T-helper 1 cell treated with Interleukin-12 subunit alpha and Interleukin-12 subunit beta and Interleukin-4 antibody, amounts not matched to agents 30 μg/mL and 1 μg/mL, for 36 hours (primary cell): Measurements from ENCODE around the gene LGALS3BP.

Source experiments
- H3K27ac Mint-ChIP-seq: one replicate; pipeline ENCODE4 v1.8.0; 2021; ENCODE audit warnings: mild to moderate bottlenecking, mixed read lengths
- H3K27me3 Mint-ChIP-seq: one replicate; pipeline ENCODE4 v1.8.0; 2021; ENCODE audit warnings: low read depth, mixed read lengths
- H3K36me3 Mint-ChIP-seq: one replicate; pipeline ENCODE4 v1.8.0; 2021; ENCODE audit warnings: low read depth, mixed read lengths
- H3K4me1 Mint-ChIP-seq: one replicate; pipeline ENCODE4 v1.8.0; 2021; ENCODE audit warnings: low read depth, mixed read lengths
- H3K4me3 Mint-ChIP-seq: one replicate; pipeline ENCODE4 v1.8.0; 2021; ENCODE audit warnings: mild to moderate bottlenecking, moderate library complexity, mixed read lengths
- H3K9me3 Mint-ChIP-seq: one replicate; pipeline ENCODE4 v1.8.0; 2021; ENCODE audit warnings: mixed read lengths

Gene LGALS3BP

GRCh38 chr17:78997231-78997741 lies 17.6 kb upstream of the LGALS3BP start:
- Mint-ChIP-seq H3K36me3 (peaks cover 25% of the 10 kb centered on the region), H3K27me3 (no peaks in the 10 kb centered on the region), H3K9me3 (no peaks in the 10 kb centered on the region), H3K4me3 (no peak overlapping the region), H3K4me1 (peaks cover 6% of the 10 kb centered on the region), H3K27ac (no peak overlapping the region)

- no peak overlapping the region for H3K27ac Mint-ChIP-seq
- H3K9me3 Mint-ChIP-seq: no peaks in the 10 kb centered on the region
- H3K4me3 Mint-ChIP-seq: no peak overlapping the region
- H3K36me3 Mint-ChIP-seq: peaks cover 25% of the 10 kb centered on the region
- H3K4me1 Mint-ChIP-seq: peaks cover 4% of the 10 kb centered on the region
- H3K27me3 Mint-ChIP-seq: no peaks in the 10 kb centered on the region
Measured at GRCh38 chr17:78996781-78997201, 17.1 kb upstream of the LGALS3BP start.

GRCh38 chr17:78995761-78996451 lies 16.2 kb upstream of the LGALS3BP start:
- Mint-ChIP-seq H3K9me3 (no peaks in the 10 kb centered on the region), H3K36me3 (peaks cover 30% of the 10 kb centered on the region), H3K27me3 (no peaks in the 10 kb centered on the region), H3K4me1 (no peaks in the 10 kb centered on the region), H3K27ac (no peak overlapping the region), H3K4me3 (no peak overlapping the region)

- Mint-ChIP-seq H3K4me3 (no peak overlapping the region), H3K9me3 (no peaks in the 10 kb centered on the region), H3K36me3 (peaks cover 31% of the 10 kb centered on the region), H3K27me3 (no peaks in the 10 kb centered on the region), H3K27ac (no peak overlapping the region), H3K4me1 (no peaks in the 10 kb centered on the region)
Measured at GRCh38 chr17:78995022-78995760, 15.5 kb upstream of the LGALS3BP start.

- Mint-ChIP-seq H3K36me3 (peaks cover 32% of the 10 kb centered on the region), H3K27me3 (no peaks in the 10 kb centered on the region), H3K4me3 (no peak overlapping the region), H3K4me1 (no peaks in the 10 kb centered on the region), H3K9me3 (no peaks in the 10 kb centered on the region), H3K27ac (no peak overlapping the region)
Measured at GRCh38 chr17:78993981-78994671, 14.4 kb upstream of the LGALS3BP start.

GRCh38 chr17:78993241-78993956 lies 13.7 kb upstream of the LGALS3BP start:
- peak overlapping the region; percentile 36 for H3K27ac Mint-ChIP-seq
- no peaks in the 10 kb centered on the region for H3K4me1 Mint-ChIP-seq
- no peaks in the 10 kb centered on the region for H3K27me3 Mint-ChIP-seq
- H3K9me3 Mint-ChIP-seq: no peaks in the 10 kb centered on the region
- H3K4me3 Mint-ChIP-seq: no peak overlapping the region
- H3K36me3 Mint-ChIP-seq: peaks cover 32% of the 10 kb centered on the region

- Mint-ChIP-seq H3K9me3 (no peaks in the 10 kb centered on the region), H3K4me3 (no peak overlapping the region), H3K27me3 (no peaks in the 10 kb centered on the region), H3K27ac (no peak overlapping the region), H3K4me1 (no peaks in the 10 kb centered on the region), H3K36me3 (peaks cover 29% of the 10 kb centered on the region)
Measured at GRCh38 chr17:78992542-78993212, 13.0 kb upstream of the LGALS3BP start.

GRCh38 chr17:78991906-78992532 lies 12.3 kb upstream of the LGALS3BP start:
- H3K9me3 Mint-ChIP-seq: no peaks in the 10 kb centered on the region
- no peak overlapping the region for H3K27ac Mint-ChIP-seq
- peaks cover under 1% of the 10 kb centered on the region for H3K4me1 Mint-ChIP-seq
- H3K27me3 Mint-ChIP-seq: no peaks in the 10 kb centered on the region
- peaks cover 26% of the 10 kb centered on the region for H3K36me3 Mint-ChIP-seq
- no peak overlapping the region for H3K4me3 Mint-ChIP-seq

- no peaks in the 10 kb centered on the region for H3K9me3 Mint-ChIP-seq
- H3K4me1 Mint-ChIP-seq: peaks cover 9% of the 10 kb centered on the region
- no peaks in the 10 kb centered on the region for H3K27me3 Mint-ChIP-seq
- H3K36me3 Mint-ChIP-seq: peaks cover 23% of the 10 kb centered on the region
- no peak overlapping the region for H3K27ac Mint-ChIP-seq
- H3K4me3 Mint-ChIP-seq: no peak overlapping the region
Measured at GRCh38 chr17:78991017-78991738, 11.5 kb upstream of the LGALS3BP start.

GRCh38 chr17:78990349-78991016 lies 10.8 kb upstream of the LGALS3BP start:
- Mint-ChIP-seq H3K9me3 (no peaks in the 10 kb centered on the region), H3K27me3 (no peaks in the 10 kb centered on the region), H3K4me1 (peaks cover 15% of the 10 kb centered on the region), H3K4me3 (no peak overlapping the region), H3K36me3 (peaks cover 19% of the 10 kb centered on the region), H3K27ac (no peak overlapping the region)

- no peaks in the 10 kb centered on the region for H3K27me3 Mint-ChIP-seq
- H3K9me3 Mint-ChIP-seq: no peaks in the 10 kb centered on the region
- H3K27ac Mint-ChIP-seq: no peak overlapping the region
- no peak overlapping the region for H3K4me3 Mint-ChIP-seq
- peaks cover 16% of the 10 kb centered on the region for H3K36me3 Mint-ChIP-seq
- H3K4me1 Mint-ChIP-seq: peaks cover 15% of the 10 kb centered on the region
Measured at GRCh38 chr17:78988152-78988551, 8.4 kb upstream of the LGALS3BP start.

- peaks cover 15% of the 10 kb centered on the region for H3K4me1 Mint-ChIP-seq
- no peaks in the 10 kb centered on the region for H3K27me3 Mint-ChIP-seq
- no peak overlapping the region for H3K4me3 Mint-ChIP-seq
- peaks cover 12% of the 10 kb centered on the region for H3K36me3 Mint-ChIP-seq
- H3K9me3 Mint-ChIP-seq: no peaks in the 10 kb centered on the region
- H3K27ac Mint-ChIP-seq: no peak overlapping the region
Measured at GRCh38 chr17:78986649-78987328, 7.1 kb upstream of the LGALS3BP start.
